Motor neuron (in vitro differentiated cells): ENCODE results near the gene BDNF. TPM values are rescaled to one million over a fixed set of nuclear protein-coding genes. Genes with fewer than 3 reads are reported as not detected.
"Not testable (repeated sequence)": the region's sequence is repeated elsewhere in the genome, so short reads cannot be mapped to it uniquely, and the experiment has no call there.

Experiments used
- ATAC-seq, 8 experiments: fragments of 200-7000 bp; cut with Tn5 transposase; replicated peaks in 6 of 8; 2 replicates each; pipeline ENCODE4 v1.8.0; 2021; ENCODE audit warnings: mild to moderate bottlenecking in 8 of 8, moderate library complexity in 8 of 8
- H3K27ac ChIP-seq, 2 donors: fragments of 250-450 bp; sonication (Bioruptor Pico); 2 replicates each; pipeline ENCODE4 v1.9.0; 2021; ENCODE audit warnings: antibody characterized with exemption in 2 of 2, mild to moderate bottlenecking in 2 of 2, moderate library complexity in 1 of 2
- H3K4me1 ChIP-seq, 2 donors: fragments of 250-450 bp; sonication (Bioruptor Pico); replicated peaks in 1 of 2; 2 replicates each; pipeline ENCODE4 v1.6.1; 2021; ENCODE audit warnings: antibody characterized with exemption in 2 of 2, mild to moderate bottlenecking in 2 of 2, moderate library complexity in 1 of 2
- H3K4me3 ChIP-seq, 5 donors: fragments of 250-450 bp; sonication (Bioruptor Pico); 2 replicates each; pipeline ENCODE4 v1.9.0; 2021; ENCODE audit warnings: antibody characterized with exemption in 5 of 5, mild to moderate bottlenecking in 5 of 5, moderate library complexity in 4 of 5
- WGBS, 10 experiments: fragments of 450-650 bp; shearing (Covaris generic); methylation state at CpG; one replicate each; pipeline ENCODE4 v1.0.0; 2022; 5-methylcytosine and 5-hydroxymethylcytosine counted together
- in situ Hi-C, 9 experiments: fragments of 400-800 bp; cut with MboI; loops; one replicate each; pipeline ENCODE4 v1.15.0; 2021; ENCODE audit warnings: low sequenced_read_pairs in 9 of 9, low pct_unique_long_range_greater_than_20kb in 2 of 9; ENCODE audit not compliant: unreplicated experiment in 9 of 9
- total RNA-seq, 8 experiments: library from RNA; unstranded; fragments of 300-600 nt; gene quantifications; 2 replicates each; pipeline versions ENCODE4 v1.2.3 to v1.2.4, GENCODE V29; 2022

BDNF gene
- total RNA-seq, 8 experiments from 2014 or later = 0.67 to 7.4 (median 2.1) TPM

- in situ Hi-C loops = loop anchor here in 3 of 9 experiments (25.0 kb wide), 1 partner anchor 1658 kb away; no protein-coding TSS in a partner anchor
Observed at GRCh38 chr11:27679136-27680015, 20.9 kb downstream of the BDNF start.

GRCh38 chr11:27678242-27678641, 22.0 kb downstream of the BDNF start:
- no peak for ATAC-seq
- Histone ChIP-seq H3K27ac (no peak overlapping the region), H3K4me1 (no peaks in the 10 kb centered on the region), H3K4me3 (no peak overlapping the region)
- in situ Hi-C loops = loop anchor here in 3 of 9 experiments (25.0 kb wide), 1 partner anchor 1659 kb away; no protein-coding TSS in a partner anchor
- WGBS, 10 experiments = 8 to 75% (median 64%) methylated on average over 2 to 4 of the region's 4 CpGs; no CpG with 5 or more reads in 2 of the 10 experiments

More at GRCh38 chr11:27679136-27680015, 20.9 kb downstream of the BDNF start:
- WGBS, 10 experiments = 51 to 100% (median 88%) methylated on average over 1 to 5 of the region's 5 CpGs; no CpG with 5 or more reads in 2 of the 10 experiments
- no peak for ATAC-seq
- no peaks in the 10 kb centered on the region for H3K4me1 ChIP-seq
- H3K4me3 ChIP-seq = no peak overlapping the region
- H3K27ac ChIP-seq = no peak overlapping the region

DNA sequence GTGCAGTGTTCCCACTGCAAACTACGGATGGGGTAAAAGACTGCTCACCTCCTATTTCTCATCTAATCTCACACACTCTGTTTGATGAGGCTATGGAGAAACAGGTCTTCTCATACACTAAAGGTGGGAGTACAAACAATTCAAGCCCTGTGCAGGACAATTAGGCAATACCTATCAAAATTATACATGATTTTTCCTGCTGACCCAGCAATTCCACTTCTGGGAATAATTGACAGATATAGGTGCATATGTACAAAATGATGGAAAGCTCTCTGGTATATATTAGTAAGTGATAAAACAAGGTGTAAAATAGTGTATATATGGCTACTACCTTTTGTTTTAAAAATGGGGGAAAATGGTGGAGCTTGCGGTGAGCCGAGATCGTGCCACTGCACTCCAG, 23.1 kb downstream of the BDNF start:
- ATAC-seq = no peak
- Histone ChIP-seq H3K4me1 (peaks cover 0 to 3% of the 10 kb centered on the region in 2 donors), H3K27ac (no peak overlapping the region), H3K4me3 (no peak overlapping the region)
- 71 to 100% (median 100%) methylated on average over 1 of the region's 4 CpGs; no CpG with 5 or more reads in 5 of the 10 experiments for WGBS, 10 experiments
- in situ Hi-C loops = loop anchor here in 3 of 9 experiments (25.0 kb wide), 1 partner anchor 1660 kb away; no protein-coding TSS in a partner anchor

- WGBS, 10 experiments = 38 to 100% (median 91%) methylated on average over 1 to 6 of the region's 6 CpGs
- Histone ChIP-seq H3K4me1 (peaks cover 0 to 3% of the 10 kb centered on the region in 2 donors), H3K4me3 (no peak overlapping the region), H3K27ac (no peak overlapping the region)
- in situ Hi-C loops = no loop called here
- no peak for ATAC-seq
Observed at GRCh38 chr11:27673979-27674663, 26.1 kb downstream of the BDNF start.

DNA sequence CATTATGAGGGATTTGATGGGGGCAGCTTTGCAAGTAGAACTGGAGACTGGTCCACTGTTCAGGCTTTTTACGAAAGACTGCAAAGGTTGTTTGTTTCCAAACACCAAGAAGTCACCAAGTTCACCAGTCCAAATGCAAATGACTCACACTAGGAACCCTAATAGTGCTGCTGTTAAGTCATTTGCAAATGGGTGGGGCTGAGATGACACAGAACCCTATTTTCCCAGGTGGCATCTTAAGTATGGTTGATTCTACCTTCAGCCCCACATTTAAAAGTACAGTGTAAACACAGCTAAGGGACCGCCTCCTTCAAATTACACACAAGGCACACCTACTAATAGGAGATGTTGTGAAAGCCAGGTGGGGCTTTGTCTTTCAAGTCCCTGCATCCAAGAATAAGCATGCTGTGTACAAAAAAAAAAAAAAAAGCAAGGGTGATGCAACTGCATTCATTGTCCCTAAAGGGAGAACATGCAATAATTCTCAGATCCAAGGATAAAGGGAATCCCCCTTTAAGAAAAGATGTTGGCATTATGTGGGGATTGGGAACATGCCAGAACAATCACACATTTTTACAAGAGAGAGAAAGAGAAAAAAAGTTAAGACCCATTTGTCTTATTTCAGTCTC, 27.3 kb downstream of the BDNF start:
- H3K4me3 ChIP-seq = no peak overlapping the region
- no peak overlapping the region for H3K27ac ChIP-seq
- H3K4me1 ChIP-seq = peaks cover 0 to 3% of the 10 kb centered on the region in 2 donors
- in situ Hi-C loops = no loop called here
- 80 to 100% (median 100%) methylated on average over 1 to 2 of the region's 2 CpGs; no CpG with 5 or more reads in 2 of the 10 experiments for WGBS, 10 experiments
- peak in 2 of 8 experiments; percentile 87 to 88 for ATAC-seq

DNA sequence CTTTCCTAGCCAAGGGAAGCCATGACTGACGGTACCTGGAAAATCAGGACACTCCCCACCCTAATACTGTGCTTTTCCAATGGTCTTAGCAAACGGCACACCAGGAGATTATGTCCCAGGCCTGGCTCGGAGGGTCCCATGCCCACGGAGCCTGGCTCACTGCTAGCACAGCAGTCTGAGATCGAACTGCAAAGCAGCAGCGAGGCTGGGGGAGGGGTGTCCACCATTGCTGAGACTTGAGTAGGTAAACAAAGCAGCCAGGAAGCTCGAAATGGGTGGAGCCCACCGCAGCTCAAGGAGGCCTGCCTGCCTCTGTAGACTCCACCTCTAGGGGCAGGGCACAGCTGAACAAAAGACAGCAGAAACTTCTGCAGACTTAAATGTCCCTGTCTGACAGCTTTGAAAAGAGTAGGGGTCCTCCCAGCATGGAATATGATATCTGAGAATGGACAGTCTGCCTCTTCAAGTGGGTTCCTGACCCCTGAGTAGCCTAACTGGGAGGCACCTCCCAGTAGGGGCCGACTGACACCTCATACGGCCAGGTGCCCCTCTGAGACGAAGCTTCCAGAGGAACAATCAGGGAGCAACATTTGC, 34.6 kb downstream of the BDNF start:
- ATAC-seq, in situ Hi-C loops, H3K4me3 ChIP-seq, H3K27ac ChIP-seq, H3K4me1 ChIP-seq: not testable (repeated sequence)
- WGBS, 10 experiments = 0 to 100% (median 61%) methylated on average over 1 to 3 of the region's 11 CpGs; no CpG with 5 or more reads in 5 of the 10 experiments

- Histone ChIP-seq H3K4me3 (no peak overlapping the region), H3K27ac (no peak overlapping the region), H3K4me1 (no peaks in the 10 kb centered on the region)
- peak in 1 of 8 experiments; percentile 25 for ATAC-seq
- 10 to 100% (median 90%) methylated on average over 1 to 2 of the region's 2 CpGs; no CpG with 5 or more reads in 1 of the 10 experiments for WGBS, 10 experiments
- in situ Hi-C loops = no loop called here
Observed at GRCh38 chr11:27663326-27663725, 36.9 kb downstream of the BDNF start.

DNA sequence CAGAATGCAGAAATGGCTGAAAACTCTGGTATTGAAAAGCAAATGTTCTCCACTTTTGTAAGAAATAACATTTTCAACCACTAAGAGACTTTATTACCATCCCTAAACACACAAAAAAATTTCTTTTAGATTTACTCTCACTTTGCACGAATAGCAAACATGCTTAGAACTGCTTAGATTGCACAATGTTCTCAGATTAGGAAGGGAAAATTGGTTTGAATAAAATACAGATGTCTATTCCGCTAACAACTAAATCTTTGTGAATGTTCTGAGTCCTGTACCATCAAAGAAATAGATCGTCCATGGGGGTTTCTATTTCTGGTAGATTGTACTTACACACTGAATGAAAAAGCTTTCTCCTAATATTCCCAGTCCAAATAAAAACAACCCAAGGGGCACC, 40.1 kb downstream of the BDNF start:
- 8 to 95% (median 80%) methylated on average over 1 to 3 of the region's 3 CpGs; no CpG with 5 or more reads in 1 of the 10 experiments for WGBS, 10 experiments
- in situ Hi-C loops = no loop called here
- Histone ChIP-seq H3K27ac (no peak overlapping the region), H3K4me1 (no peaks in the 10 kb centered on the region), H3K4me3 (no peak overlapping the region)
- ATAC-seq = no peak

- in situ Hi-C loops = no loop called here
- H3K4me3 ChIP-seq = no peak overlapping the region
- 28 to 100% (median 89%) methylated on average over 1 to 2 of the region's 2 CpGs; no CpG with 5 or more reads in 1 of the 10 experiments for WGBS, 10 experiments
Observed at GRCh38 chr11:27658535-27659236, 41.6 kb downstream of the BDNF start.

DNA sequence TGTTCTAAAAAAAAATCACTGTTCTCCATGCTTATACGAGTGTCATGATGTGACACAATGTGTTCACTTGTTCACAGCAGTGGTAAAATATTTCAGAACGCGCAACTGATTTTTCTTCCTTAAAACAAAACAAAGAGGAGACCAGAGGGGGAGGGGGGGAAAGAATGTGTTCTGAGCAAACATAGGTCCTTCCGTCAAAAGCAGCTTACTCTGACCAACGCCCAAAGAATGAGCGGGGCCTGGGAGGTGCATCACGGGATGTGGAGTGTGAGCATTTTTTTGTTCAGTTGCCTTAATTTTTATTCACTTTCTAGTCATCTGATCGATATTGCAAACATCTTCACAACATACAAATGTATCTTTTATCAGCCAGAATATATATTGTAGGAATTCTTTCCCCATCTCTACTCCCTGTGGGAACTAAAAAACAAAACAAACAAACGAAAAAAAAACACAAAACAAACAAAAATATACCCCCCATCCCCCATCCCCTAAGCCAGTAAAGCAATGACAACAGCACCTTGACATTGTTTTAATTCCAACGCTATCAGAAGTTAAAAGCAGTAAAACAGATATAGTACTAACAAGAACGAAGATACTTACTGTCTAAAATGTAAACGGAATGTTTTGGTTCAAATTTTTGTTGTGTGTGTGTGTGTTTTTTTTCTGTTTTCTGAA, 43.3 kb downstream of the BDNF start:
- in situ Hi-C loops = no loop called here
- no peak for ATAC-seq
- Histone ChIP-seq H3K4me1 (no peaks in the 10 kb centered on the region), H3K4me3 (no peak overlapping the region), H3K27ac (no peak overlapping the region)
- 67 to 95% (median 86%) methylated on average over 4 to 11 of the region's 12 CpGs for WGBS, 10 experiments

More at GRCh38 chr11:27658535-27659236, 41.6 kb downstream of the BDNF start:
- no peak overlapping the region for H3K27ac ChIP-seq
- ATAC-seq = no peak
- no peaks in the 10 kb centered on the region for H3K4me1 ChIP-seq

GRCh38 chr11:27656320-27656719, 43.9 kb downstream of the BDNF start:
- no peak for ATAC-seq

More at GRCh38 chr11:27656320-27656719, 43.9 kb downstream of the BDNF start:
- 73 to 100% (median 89%) methylated on average over 1 to 5 of the region's 6 CpGs; no CpG with 5 or more reads in 4 of the 10 experiments for WGBS, 10 experiments
- in situ Hi-C loops = no loop called here
- no peaks in the 10 kb centered on the region for H3K4me1 ChIP-seq
- no peak overlapping the region for H3K27ac ChIP-seq
- no peak overlapping the region for H3K4me3 ChIP-seq
